Astrocyte (in vitro differentiated cells and primary cell): ENCODE data around the gene RAPGEF6. TPM values are rescaled to one million over a fixed set of nuclear protein-coding genes. Genes with fewer than 3 reads are reported as not detected.

Experiments used
- DNase-seq: peaks from one replicate; pipeline ENCODE4 v3.0.0-alpha.2; 2010; ENCODE audit warnings: low read depth
- FAIRE-seq: peaks from 2 replicates; lab custom pipeline; 2011; peaks lifted over from hg19 to GRCh38; lab: Jason Lieb, UNC
- H2AFZ ChIP-seq: 2 replicates; pipeline ENCODE4 v1.6.0; 2012; ENCODE audit warnings: low read depth, low read length, inconsistent platforms
- H3K27ac ChIP-seq: 2 replicates; pipeline ENCODE4 v1.5.1; 2011; ENCODE audit warnings: low read depth, low read length, inconsistent platforms
- H3K27me3 ChIP-seq: 2 replicates; pipeline ENCODE4 v1.6.0; 2011; ENCODE audit warnings: low read length, inconsistent platforms; ENCODE audit not compliant: insufficient read depth
- H3K36me3 ChIP-seq: 2 replicates; pipeline ENCODE4 v1.5.1; 2011; ENCODE audit warnings: low read length, inconsistent platforms; ENCODE audit not compliant: insufficient read depth
- H3K4me1 ChIP-seq: 2 replicates; pipeline ENCODE4 v1.5.1; 2011; ENCODE audit warnings: low read length, inconsistent platforms; ENCODE audit not compliant: insufficient read depth
- H3K4me2 ChIP-seq: 2 replicates; pipeline ENCODE4 v1.6.0; 2012; ENCODE audit warnings: low read length, inconsistent platforms
- H3K4me3 ChIP-seq: 2 replicates; pipeline ENCODE4 v1.5.1; 2011; ENCODE audit warnings: low read depth, mild to moderate bottlenecking, low read length, inconsistent platforms; ENCODE audit not compliant: insufficient read depth
- H3K79me2 ChIP-seq: 2 replicates; pipeline ENCODE4 v1.6.0; 2012; ENCODE audit warnings: mild to moderate bottlenecking, low read length, inconsistent platforms; ENCODE audit not compliant: insufficient read depth
- H3K9ac ChIP-seq: 2 replicates; pipeline ENCODE4 v1.6.0; 2012; ENCODE audit warnings: mild to moderate bottlenecking, low read length, inconsistent platforms
- H3K9me3 ChIP-seq: 2 replicates; pipeline ENCODE4 v1.5.1; 2012; ENCODE audit warnings: low read depth, mild to moderate bottlenecking, low read length, inconsistent platforms; ENCODE audit not compliant: insufficient read depth
- H4K20me1 ChIP-seq: 2 replicates; pipeline ENCODE4 v1.6.0; 2012; ENCODE audit warnings: low read length, inconsistent platforms; ENCODE audit not compliant: insufficient read depth
- H3K27ac Mint-ChIP-seq: one replicate; pipeline ENCODE4 v1.8.0; 2021; ENCODE audit warnings: mild to moderate bottlenecking, mixed read lengths; ENCODE audit not compliant: unreplicated experiment
- H3K27me3 Mint-ChIP-seq: one replicate; pipeline ENCODE4 v1.8.0; 2021; ENCODE audit warnings: low read depth, mixed read lengths; ENCODE audit not compliant: unreplicated experiment
- H3K36me3 Mint-ChIP-seq: one replicate; pipeline ENCODE4 v1.8.0; 2021; ENCODE audit warnings: low read depth, mixed read lengths; ENCODE audit not compliant: unreplicated experiment
- H3K4me1 Mint-ChIP-seq: one replicate; pipeline ENCODE4 v1.8.0; 2021; ENCODE audit warnings: low read depth, mixed read lengths; ENCODE audit not compliant: unreplicated experiment
- H3K4me3 Mint-ChIP-seq: one replicate; pipeline ENCODE4 v1.8.0; 2021; ENCODE audit warnings: mild to moderate bottlenecking, moderate library complexity, mixed read lengths; ENCODE audit not compliant: unreplicated experiment
- H3K9me3 Mint-ChIP-seq: one replicate; pipeline ENCODE4 v1.8.0; 2021; ENCODE audit warnings: mild to moderate bottlenecking, mixed read lengths; ENCODE audit not compliant: unreplicated experiment
- CTCF ChIP-seq: IDR thresholded peaks from 2 replicates; pipeline ENCODE4 v1.5.1; 2011; ENCODE audit warnings: low read depth, mild to moderate bottlenecking, inconsistent platforms, low read length, moderate library complexity; ENCODE audit not compliant: insufficient read depth
- EZH2 ChIP-seq: IDR thresholded peaks from 2 replicates; pipeline ENCODE4 v1.6.1; 2012; ENCODE audit warnings: mild to moderate bottlenecking, low read length, inconsistent platforms; ENCODE audit not compliant: insufficient read depth
- total RNA-seq: library from RNA; stranded (reverse); gene quantifications from 2 replicates; pipeline ENCODE4 v1.2.1, GENCODE V29; 2021

The RAPGEF6 gene
- total RNA-seq, 1 donor from 2014 or later: 14.9 TPM

- no peaks in the 10 kb centered on the region for H4K20me1 ChIP-seq
- Mint-ChIP-seq H3K4me1 (peaks cover 7% of the 10 kb centered on the region), H3K27ac (no peak overlapping the region), H3K36me3 (no peaks in the 10 kb centered on the region), H3K4me3 (no peak overlapping the region), H3K27me3 (no peaks in the 10 kb centered on the region), H3K9me3 (no peaks in the 10 kb centered on the region)
- no peak for TF ChIP-seq EZH2
- no peak for TF ChIP-seq CTCF
- no peak overlapping the region for H3K4me2 ChIP-seq
- H3K4me1 ChIP-seq: peaks cover 4% of the 10 kb centered on the region
- no peaks in the 10 kb centered on the region for H3K9me3 ChIP-seq
- H3K27me3 ChIP-seq: no peaks in the 10 kb centered on the region
- H2AFZ ChIP-seq: no peak overlapping the region
- no peak for DNase-seq
- no peak overlapping the region for H3K27ac ChIP-seq
- FAIRE-seq: no peak
- H3K4me3 ChIP-seq: no peak overlapping the region
- no peaks in the 10 kb centered on the region for H3K36me3 ChIP-seq
- no peaks in the 10 kb centered on the region for H3K79me2 ChIP-seq
- no peak overlapping the region for H3K9ac ChIP-seq
These were observed 125.2 kb downstream of the RAPGEF6 start for GRCh38 chr5:131509801-131510200.

GRCh38 chr5:131505237-131505908 lies 129.7 kb downstream of the RAPGEF6 start:
- H3K9me3 Mint-ChIP-seq: no peaks in the 10 kb centered on the region
- peaks cover 6% of the 10 kb centered on the region for H3K36me3 Mint-ChIP-seq
- peak overlapping the region; percentile 8 for H3K4me2 ChIP-seq
- H3K27ac ChIP-seq: peak overlapping the region; percentile 47
- no peak overlapping the region for H3K27ac Mint-ChIP-seq
- H2AFZ ChIP-seq: no peak overlapping the region
- no peaks in the 10 kb centered on the region for H3K4me1 ChIP-seq
- no peak overlapping the region for H3K9ac ChIP-seq
- H3K27me3 Mint-ChIP-seq: no peaks in the 10 kb centered on the region
- H3K9me3 ChIP-seq: no peaks in the 10 kb centered on the region
- H3K4me3 ChIP-seq: no peak overlapping the region
- no peaks in the 10 kb centered on the region for H3K4me1 Mint-ChIP-seq
- H3K36me3 ChIP-seq: no peaks in the 10 kb centered on the region
- peak; percentile 9 for FAIRE-seq
- no peaks in the 10 kb centered on the region for H3K27me3 ChIP-seq
- no peak for TF ChIP-seq CTCF
- no peak for TF ChIP-seq EZH2
- H4K20me1 ChIP-seq: no peaks in the 10 kb centered on the region
- peak; percentile 25 for DNase-seq
- no peaks in the 10 kb centered on the region for H3K79me2 ChIP-seq
- H3K4me3 Mint-ChIP-seq: no peak overlapping the region

GRCh38 chr5:131496400-131496713 lies 138.7 kb downstream of the RAPGEF6 start:
- no peak for TF ChIP-seq EZH2
- TF ChIP-seq CTCF: no peak
- H3K36me3 ChIP-seq: peaks cover 9% of the 10 kb centered on the region
- H3K4me1 ChIP-seq: no peaks in the 10 kb centered on the region
- H3K4me2 ChIP-seq: no peak overlapping the region
- peaks cover 8% of the 10 kb centered on the region for H3K4me1 Mint-ChIP-seq
- no peak overlapping the region for H3K4me3 Mint-ChIP-seq
- peaks cover 9% of the 10 kb centered on the region for H3K36me3 Mint-ChIP-seq
- no peak for DNase-seq
- no peak overlapping the region for H3K4me3 ChIP-seq
- H3K9me3 Mint-ChIP-seq: no peaks in the 10 kb centered on the region
- no peaks in the 10 kb centered on the region for H3K79me2 ChIP-seq
- H3K9me3 ChIP-seq: no peaks in the 10 kb centered on the region
- H3K27me3 Mint-ChIP-seq: no peaks in the 10 kb centered on the region
- no peak overlapping the region for H2AFZ ChIP-seq
- H3K27ac Mint-ChIP-seq: no peak overlapping the region
- H3K9ac ChIP-seq: no peak overlapping the region
- no peak overlapping the region for H3K27ac ChIP-seq
- H3K27me3 ChIP-seq: no peaks in the 10 kb centered on the region
- H4K20me1 ChIP-seq: no peaks in the 10 kb centered on the region
- no peak for FAIRE-seq
